Vagina (tissue), 2 donors: ENCODE results near the gene PTBP1.

Experiments
- POLR2A ChIP-seq, 2 donors: fragments of 450-650 bp; IDR thresholded peaks; one replicate each; pipeline ENCODE4 v1.6.1; 2017; ENCODE audit warnings: antibody characterized with exemption in 2 of 2, mild to moderate bottlenecking in 2 of 2, moderate library complexity in 2 of 2
- TF ChIP-seq, protein P1 (sequence below), 3 experiments: fragments of 450-650 bp in 2 of 3; fragments of 200-600 bp in 1 of 3; sonication (generic) in 1 of 3; IDR thresholded peaks; one replicate each; pipeline ENCODE4 v1.5.1; 2017 to 2019; ENCODE audit warnings: antibody characterized with exemption in 3 of 3, mild to moderate bottlenecking in 2 of 3, moderate library complexity in 2 of 3

DNA sequence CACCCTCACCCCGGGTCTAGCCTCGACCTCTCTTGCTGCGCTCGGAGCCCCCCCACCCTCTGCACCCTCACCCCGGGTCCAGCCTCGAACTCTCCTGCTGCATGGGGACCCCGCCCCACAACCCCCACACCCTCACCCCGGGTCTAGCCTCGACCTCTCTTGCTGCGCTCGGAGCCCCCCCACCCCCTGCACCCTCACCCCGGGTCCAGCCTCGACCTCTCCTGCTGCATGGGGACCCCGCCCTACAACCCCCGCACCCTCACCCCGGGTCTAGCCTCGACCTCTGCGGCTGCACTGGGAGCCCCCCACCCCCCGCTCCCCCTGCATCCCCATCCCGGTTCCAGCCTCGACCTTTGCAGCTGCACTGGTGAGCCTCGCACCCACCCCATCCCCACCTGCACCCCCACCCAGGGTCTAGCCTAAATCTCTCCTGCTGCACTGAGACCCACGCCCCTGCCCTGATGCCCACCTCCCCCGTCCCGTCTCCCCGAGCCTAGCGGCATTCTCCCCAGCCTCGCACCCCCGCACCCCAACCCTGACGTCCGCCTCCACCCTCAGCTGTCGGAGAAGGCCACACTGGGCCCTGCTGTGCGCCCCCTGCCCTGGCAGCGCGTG is 64.0 kb downstream of the PTBP1 start:
- no peak for TF ChIP-seq POLR2A (IDR thresholded peaks at IDR 0.05)
- TF ChIP-seq, protein P1, sequence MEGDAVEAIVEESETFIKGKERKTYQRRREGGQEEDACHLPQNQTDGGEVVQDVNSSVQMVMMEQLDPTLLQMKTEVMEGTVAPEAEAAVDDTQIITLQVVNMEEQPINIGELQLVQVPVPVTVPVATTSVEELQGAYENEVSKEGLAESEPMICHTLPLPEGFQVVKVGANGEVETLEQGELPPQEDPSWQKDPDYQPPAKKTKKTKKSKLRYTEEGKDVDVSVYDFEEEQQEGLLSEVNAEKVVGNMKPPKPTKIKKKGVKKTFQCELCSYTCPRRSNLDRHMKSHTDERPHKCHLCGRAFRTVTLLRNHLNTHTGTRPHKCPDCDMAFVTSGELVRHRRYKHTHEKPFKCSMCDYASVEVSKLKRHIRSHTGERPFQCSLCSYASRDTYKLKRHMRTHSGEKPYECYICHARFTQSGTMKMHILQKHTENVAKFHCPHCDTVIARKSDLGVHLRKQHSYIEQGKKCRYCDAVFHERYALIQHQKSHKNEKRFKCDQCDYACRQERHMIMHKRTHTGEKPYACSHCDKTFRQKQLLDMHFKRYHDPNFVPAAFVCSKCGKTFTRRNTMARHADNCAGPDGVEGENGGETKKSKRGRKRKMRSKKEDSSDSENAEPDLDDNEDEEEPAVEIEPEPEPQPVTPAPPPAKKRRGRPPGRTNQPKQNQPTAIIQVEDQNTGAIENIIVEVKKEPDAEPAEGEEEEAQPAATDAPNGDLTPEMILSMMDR (IDR thresholded peaks at IDR 0.05): no peak
